A549 (cell line): ENCODE results near the gene PIK3R4. TPM values are rescaled to one million over a fixed set of nuclear protein-coding genes. Genes with fewer than 3 reads are reported as not detected.

Experiments
- ATAC-seq, 2 experiments: fragments of 200-7000 bp in 1 of 2; fragments of >200 bp in 1 of 2; cut with Nextera tagmentation in 1 of 2; cut with Tn5 transposase in 1 of 2; 3 replicates each; pipeline versions ENCODE4 v1.8.0 to v1.9.1; 2018 to 2020; ENCODE audit warnings: mild to moderate bottlenecking in 1 of 2, moderate library complexity in 1 of 2
- CTCF ChIA-PET: fragments of 300-600 bp; sonication (Branson Sonifier 250); formaldehyde crosslinking; extraction: SDS; loops from one replicate; lab custom pipeline; 2021; ENCODE audit warnings: antibody characterized with exemption, inconsistent platforms; lab: Yijun Ruan, JAX
- POLR2A ChIA-PET: fragments of 350-600 bp; formaldehyde crosslinking; extraction: SDS; loops from one replicate; lab custom pipeline; 2021; ENCODE audit warnings: antibody characterized with exemption, inconsistent platforms; lab: Yijun Ruan, JAX
- DNase-seq, 2 experiments: peaks; one replicate each; pipeline versions ENCODE4 v3.0.0 to v3.0.0-alpha.2; 2011 to 2016; ENCODE audit warnings: low read depth in 1 of 2, low spot score in 1 of 2
- FAIRE-seq: peaks from 2 replicates; lab custom pipeline; 2011; peaks lifted over from hg19 to GRCh38; lab: Jason Lieb, UNC
- H3K27ac ChIP-seq, 2 experiments: fragments of >200 bp; sonication (Bioruptor Twin); formaldehyde crosslinking; 3 replicates each; pipeline ENCODE4 v1.5.1; 2016 to 2017
- H3K4me1 ChIP-seq: fragments of >200 bp; sonication (Bioruptor Twin); formaldehyde crosslinking; 3 replicates; pipeline ENCODE4 v1.6.1; 2016
- H3K4me2 ChIP-seq: fragments of >200 bp; sonication (Bioruptor Twin); formaldehyde crosslinking; 3 replicates; pipeline ENCODE4 v1.6.1; 2016
- H3K4me3 ChIP-seq: fragments of >200 bp; sonication (Bioruptor Twin); formaldehyde crosslinking; 3 replicates; pipeline ENCODE4 v1.5.1; 2016
- H3K9me3 ChIP-seq: fragments of >200 bp; sonication (Bioruptor Twin); formaldehyde crosslinking; 3 replicates; pipeline ENCODE4 v1.6.1; 2016
- BCL3 ChIP-seq: fragments of >200 bp; sonication (Bioruptor Twin); formaldehyde crosslinking; IDR thresholded peaks from 3 replicates; pipeline ENCODE4 v1.6.1; 2016
- CTCF ChIP-seq: fragments of >200 bp; sonication (Bioruptor Twin); formaldehyde crosslinking; IDR thresholded peaks from 3 replicates; pipeline ENCODE4 v1.5.1; 2016
- ELK1 ChIP-seq: fragments of 150-350 bp; IDR thresholded peaks from 2 replicates; pipeline ENCODE4 v1.6.1; 2014; ENCODE audit warnings: low read depth, mild to moderate bottlenecking, low read length
- ESRRA ChIP-seq: fragments of 150-350 bp; IDR thresholded peaks from 2 replicates; pipeline ENCODE4 v1.6.1; 2014; ENCODE audit warnings: mild to moderate bottlenecking, low read length, borderline replicate concordance
- HES2 ChIP-seq: fragments of >200 bp; sonication (Bioruptor Twin); formaldehyde crosslinking; IDR thresholded peaks from 2 replicates; pipeline ENCODE4 v1.6.1; 2016
- HEYL ChIP-seq: fragments of 250-450 bp; sonication (Bioruptor Pico); IDR thresholded peaks from 2 replicates; pipeline ENCODE4 v1.8.0; 2021; ENCODE audit warnings: mild to moderate bottlenecking, moderate library complexity
- HMGXB4 ChIP-seq: fragments of 250-450 bp; sonication (Bioruptor Pico); IDR thresholded peaks from 2 replicates; pipeline ENCODE4 v1.5.0; 2021; ENCODE audit warnings: mild to moderate bottlenecking, moderate library complexity, borderline replicate concordance
- HOXB13 ChIP-seq: fragments of 250-450 bp; sonication (Bioruptor Pico); IDR thresholded peaks from 2 replicates; pipeline ENCODE4 v1.5.0; 2020; ENCODE audit warnings: low read depth, mild to moderate bottlenecking, moderate library complexity
- JUN ChIP-seq, 2 experiments: fragments of >200 bp; sonication (Bioruptor Twin); formaldehyde crosslinking; IDR thresholded peaks; 2 replicates in 1 of 2; 3 replicates in 1 of 2; pipeline ENCODE4 v1.6.1; 2016 to 2017
- KDM5A ChIP-seq: fragments of 200-600 bp; sonication (generic); IDR thresholded peaks from 2 replicates; pipeline ENCODE4 v1.6.1; 2016; ENCODE audit warnings: antibody characterized with exemption, mild to moderate bottlenecking
- MAFK ChIP-seq: fragments of 450-650 bp; IDR thresholded peaks from 2 replicates; pipeline ENCODE4 v1.6.1; 2014; ENCODE audit not compliant: partially characterized antibody
- MAX ChIP-seq: IDR thresholded peaks from 2 replicates; pipeline ENCODE4 v1.6.1; 2012
- MAZ ChIP-seq: fragments of 150-350 bp; IDR thresholded peaks from 2 replicates; pipeline ENCODE4 v1.6.1; 2014; ENCODE audit warnings: antibody characterized with exemption, low read depth, low read length, borderline replicate concordance
- MYC ChIP-seq: IDR thresholded peaks from 2 replicates; pipeline ENCODE4 v1.6.1; 2012; ENCODE audit warnings: mild to moderate bottlenecking, inconsistent platforms, low read length, improper control_type of control experiment, borderline replicate concordance
- RAD21 ChIP-seq, 2 experiments: fragments of >200 bp in 1 of 2; sonication (Bioruptor Twin) in 1 of 2; formaldehyde crosslinking in 1 of 2; IDR thresholded peaks in 1 of 2; conservative IDR thresholded peaks in 1 of 2; 2 replicates in 1 of 2; 3 replicates in 1 of 2; pipeline ENCODE4 v1.6.1; 2012 to 2018; ENCODE audit warnings: inconsistent platforms in 1 of 2
- TFCP2L1 ChIP-seq: fragments of 250-450 bp; sonication (Bioruptor Pico); IDR thresholded peaks from 2 replicates; pipeline ENCODE4 v1.5.0; 2021; ENCODE audit warnings: mild to moderate bottlenecking
- ZFP36 ChIP-seq: fragments of 450-650 bp; IDR thresholded peaks from 2 replicates; pipeline ENCODE4 v1.6.1; 2014; ENCODE audit warnings: borderline replicate concordance; ENCODE audit not compliant: partially characterized antibody
- ZNF302 ChIP-seq: fragments of 250-450 bp; sonication (Bioruptor Pico); IDR thresholded peaks from 2 replicates; pipeline ENCODE4 v1.9.0; 2021; ENCODE audit warnings: inconsistent platforms, mild to moderate bottlenecking, moderate library complexity
- WGBS: methylation state at CpG from one replicate; pipeline ENCODE4 v1.1.6; 2017; ENCODE audit errors: missing lambda C conversion rate; 5-methylcytosine and 5-hydroxymethylcytosine counted together
- polyA plus RNA-seq, 4 experiments: library from polyadenylated mRNA; depleted of rRNA in 3 of 4; stranded (reverse); fragments of >200 nt; fragmentation: RNase III in 1 of 4; extraction: RNeasy Plus Mini Kit Qiagen cat#74134 plus additional on column Dnase treatment in 1 of 4; gene quantifications; 2 replicates in 3 of 4; 3 replicates in 1 of 4; pipeline ENCODE4 v1.2.3, GENCODE V29; 2011 to 2017

PIK3R4 gene
- polyA plus RNA-seq, 2 of the 4 experiments (the other 2 are of a cell fraction), result 18.2 to 27.8 TPM

GRCh38 chr3:130748467-130748861 lies 1.8 kb upstream of the PIK3R4 start:
- FAIRE-seq (no peak), ATAC-seq (no peak), DNase-seq (no peak)
- ChIA-PET POLR2A (interaction anchor here (1.8 kb wide), 1 partner anchor 145 kb away, joined by 6 read pairs; the partner anchor contains the start of gene ATP2C1), CTCF (interaction anchor here (2.8 kb wide), 1 partner anchor 11 kb away, joined by 15 read pairs; no protein-coding TSS in a partner anchor)
- peak overlapping the region; percentile 96 for H3K4me3 ChIP-seq
- TF ChIP-seq ESRRA, result no peak
- no peak for TF ChIP-seq HOXB13 (CRISPR knock-in tag)
- no peak for TF ChIP-seq MYC
- H3K27ac ChIP-seq, result no peak overlapping the region
- 60% methylated on average over 3 of the region's 3 CpGs for WGBS
- no peaks in the 10 kb centered on the region for H3K9me3 ChIP-seq
- H3K4me1 ChIP-seq, result peaks cover 24% of the 10 kb centered on the region; the same call in 2 of the 3 replicates
- H3K4me2 ChIP-seq, result peak overlapping the region; percentile 97

GRCh38 chr3:130743354-130743753 lies 3.3 kb downstream of the PIK3R4 start:
- no peak overlapping the region for H3K4me2 ChIP-seq
- ATAC-seq, result no peak
- H3K9me3 ChIP-seq, result no peaks in the 10 kb centered on the region
- ChIA-PET CTCF (interaction anchor here (1.0 to 1.1 kb wide), 2 partner anchors 17 to 150 kb away, joined by 3 to 5 read pairs; partner anchors contain the start of gene ATP2C1), POLR2A (no interaction called here)
- peaks cover 22% of the 10 kb centered on the region; the same call in 2 of the 3 replicates for H3K4me1 ChIP-seq
- WGBS, result 92% methylated on average over 2 of the region's 2 CpGs
- DNase-seq, result no peak
- no peak overlapping the region for H3K4me3 ChIP-seq
- FAIRE-seq, result no peak
- TF ChIP-seq TFCP2L1 (CRISPR knock-in tag) (no peak), HES2 (no peak), ZNF302 (CRISPR knock-in tag) (no peak), RAD21 (conservative IDR thresholded peaks at IDR 0.05 in 1 of 2, IDR thresholded peaks at IDR 0.05 in 1 of 2) (no peak), MYC (no peak), HEYL (CRISPR knock-in tag) (no peak), JUN (IDR thresholded peaks at IDR 0.05) (no peak), ELK1 (no peak), ZFP36 (no peak), MAX (no peak), CTCF (no peak), MAZ (no peak)
- TF ChIP-seq, all 56 proteins: peak for 0
- no peak overlapping the region for H3K27ac ChIP-seq

- WGBS, result 85% methylated on average over 6 of the region's 6 CpGs
- no peaks in the 10 kb centered on the region for H3K9me3 ChIP-seq
- H3K4me1 ChIP-seq, result peaks cover 21% of the 10 kb centered on the region; the same call in 2 of the 3 replicates
- DNase-seq (no peak), ATAC-seq (no peak), FAIRE-seq (no peak)
- TF ChIP-seq KDM5A (no peak), MAZ (no peak), HMGXB4 (CRISPR knock-in tag) (no peak), BCL3 (no peak), MAFK (peak; percentile 55), MAX (no peak)
- POLR2A ChIA-PET, result no interaction called here
- H3K27ac ChIP-seq, result no peak overlapping the region
- no peak overlapping the region for H3K4me3 ChIP-seq
- CTCF ChIA-PET, result no interaction called here
- H3K4me2 ChIP-seq, result no peak overlapping the region
Observed at GRCh38 chr3:130741946-130742610, 4.6 kb downstream of the PIK3R4 start.
